HCT116 (cell line): ENCODE results near the gene SYNE1.

ENCODE experiments used
- EZH2phosphoT487 ChIP-seq: fragments of 200-600 bp; IDR thresholded peaks from 2 replicates; pipeline ENCODE4 v1.6.1; 2018; ENCODE audit warnings: antibody characterized with exemption, borderline replicate concordance
- TF ChIP-seq, protein P1 (sequence below), 3 experiments: fragments of 200-600 bp in 1 of 3; sonication (generic) in 1 of 3; IDR thresholded peaks in 2 of 3; conservative IDR thresholded peaks in 1 of 3; 2 replicates each; pipeline ENCODE4 v1.5.1; 2012 to 2017; ENCODE audit warnings: low read depth in 2 of 3, low read length in 2 of 3, antibody characterized with exemption in 1 of 3, borderline replicate concordance in 1 of 3, control low read depth in 1 of 3, mild to moderate bottlenecking in 1 of 3, mixed read lengths in 1 of 3, mixed run types in 1 of 3, moderate library complexity in 1 of 3; ENCODE audit not compliant: insufficient read depth in 1 of 3

DNA sequence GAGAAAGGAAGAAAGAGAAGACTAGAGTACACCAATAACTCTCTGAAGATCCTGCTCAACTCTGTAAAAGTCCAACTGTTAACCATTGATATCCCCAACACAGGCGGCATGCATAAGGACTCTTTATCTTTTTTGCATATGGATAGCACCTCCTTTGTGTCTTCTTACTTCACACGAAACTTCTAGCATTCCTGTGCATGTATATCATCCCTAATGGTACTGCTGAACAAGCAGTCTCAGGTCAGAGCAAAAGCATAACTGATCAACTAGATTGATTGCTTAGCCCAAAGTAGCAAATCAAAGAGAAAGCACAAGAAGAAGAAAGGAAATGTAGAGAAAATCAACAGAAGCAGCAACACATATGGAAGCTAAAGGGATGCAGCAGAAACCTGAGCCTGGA, 234.4 kb downstream of the SYNE1 start:
- TF ChIP-seq, protein P1, sequence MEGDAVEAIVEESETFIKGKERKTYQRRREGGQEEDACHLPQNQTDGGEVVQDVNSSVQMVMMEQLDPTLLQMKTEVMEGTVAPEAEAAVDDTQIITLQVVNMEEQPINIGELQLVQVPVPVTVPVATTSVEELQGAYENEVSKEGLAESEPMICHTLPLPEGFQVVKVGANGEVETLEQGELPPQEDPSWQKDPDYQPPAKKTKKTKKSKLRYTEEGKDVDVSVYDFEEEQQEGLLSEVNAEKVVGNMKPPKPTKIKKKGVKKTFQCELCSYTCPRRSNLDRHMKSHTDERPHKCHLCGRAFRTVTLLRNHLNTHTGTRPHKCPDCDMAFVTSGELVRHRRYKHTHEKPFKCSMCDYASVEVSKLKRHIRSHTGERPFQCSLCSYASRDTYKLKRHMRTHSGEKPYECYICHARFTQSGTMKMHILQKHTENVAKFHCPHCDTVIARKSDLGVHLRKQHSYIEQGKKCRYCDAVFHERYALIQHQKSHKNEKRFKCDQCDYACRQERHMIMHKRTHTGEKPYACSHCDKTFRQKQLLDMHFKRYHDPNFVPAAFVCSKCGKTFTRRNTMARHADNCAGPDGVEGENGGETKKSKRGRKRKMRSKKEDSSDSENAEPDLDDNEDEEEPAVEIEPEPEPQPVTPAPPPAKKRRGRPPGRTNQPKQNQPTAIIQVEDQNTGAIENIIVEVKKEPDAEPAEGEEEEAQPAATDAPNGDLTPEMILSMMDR (IDR thresholded peaks at IDR 0.05 in 2 of 3, conservative IDR thresholded peaks at IDR 0.05 in 1 of 3; ENCODE audit: borderline replicate concordance in 1 of 3, insufficient read depth in 1 of 3, low read depth in 2 of 3, low read length in 2 of 3): no peak
- no peak for TF ChIP-seq EZH2phosphoT487
